NB4 (cell line): ENCODE results near the gene BATF.

Experiments used
- DNase-seq: peaks from one replicate; pipeline ENCODE4 v3.0.0; 2010; ENCODE audit warnings: low read depth
- H3K4me3 ChIP-seq: one replicate; pipeline ENCODE4 v1.5.1; 2011; ENCODE audit warnings: mild to moderate bottlenecking, low read depth, low read length, moderate library complexity
- MYC ChIP-seq: IDR thresholded peaks from 2 replicates; pipeline ENCODE4 v1.6.1; 2011; ENCODE audit warnings: low read depth, low read length
- POLR2A ChIP-seq: IDR thresholded peaks from 2 replicates; pipeline ENCODE4 v1.6.1; 2011; ENCODE audit warnings: mild to moderate bottlenecking; ENCODE audit not compliant: insufficient read length; ENCODE audit errors: extremely low read depth
- TF ChIP-seq, protein P1 (sequence below): IDR thresholded peaks from one replicate; pipeline ENCODE4 v1.5.1; 2012; ENCODE audit warnings: low read depth, low read length
- TF ChIP-seq, protein P2 (sequence below): IDR thresholded peaks from 2 replicates; pipeline ENCODE4 v1.6.1; 2011; ENCODE audit warnings: low read depth, low read length

The BATF gene

DNA sequence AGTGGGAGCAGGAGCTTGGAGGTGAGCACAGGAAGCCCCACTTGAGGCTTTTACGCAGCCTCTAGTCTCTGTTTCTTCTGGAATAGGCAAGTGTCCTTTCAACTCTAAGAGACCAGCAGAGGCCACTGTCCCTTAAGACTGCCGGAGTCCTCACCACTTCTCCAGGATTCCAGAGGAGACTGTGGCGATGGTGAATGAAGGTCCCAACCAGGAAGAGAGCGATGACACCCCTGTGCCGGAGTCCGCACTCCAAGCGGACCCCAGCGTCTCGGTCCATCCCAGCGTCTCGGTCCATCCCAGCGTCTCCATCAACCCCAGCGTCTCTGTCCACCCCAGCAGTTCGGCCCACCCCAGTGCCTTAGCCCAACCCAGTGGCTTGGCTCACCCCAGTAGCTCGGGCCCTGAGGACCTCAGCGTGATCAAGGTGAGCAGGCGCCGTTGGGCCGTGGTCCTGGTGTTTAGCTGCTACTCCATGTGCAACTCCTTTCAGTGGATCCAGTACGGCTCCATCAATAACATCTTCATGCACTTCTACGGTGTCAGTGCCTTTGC is 56.6 kb downstream of the BATF start:
- H3K4me3 ChIP-seq = peak overlapping the region; percentile 64
- TF ChIP-seq POLR2A (no peak), MYC (no peak)
- TF ChIP-seq, protein P1, sequence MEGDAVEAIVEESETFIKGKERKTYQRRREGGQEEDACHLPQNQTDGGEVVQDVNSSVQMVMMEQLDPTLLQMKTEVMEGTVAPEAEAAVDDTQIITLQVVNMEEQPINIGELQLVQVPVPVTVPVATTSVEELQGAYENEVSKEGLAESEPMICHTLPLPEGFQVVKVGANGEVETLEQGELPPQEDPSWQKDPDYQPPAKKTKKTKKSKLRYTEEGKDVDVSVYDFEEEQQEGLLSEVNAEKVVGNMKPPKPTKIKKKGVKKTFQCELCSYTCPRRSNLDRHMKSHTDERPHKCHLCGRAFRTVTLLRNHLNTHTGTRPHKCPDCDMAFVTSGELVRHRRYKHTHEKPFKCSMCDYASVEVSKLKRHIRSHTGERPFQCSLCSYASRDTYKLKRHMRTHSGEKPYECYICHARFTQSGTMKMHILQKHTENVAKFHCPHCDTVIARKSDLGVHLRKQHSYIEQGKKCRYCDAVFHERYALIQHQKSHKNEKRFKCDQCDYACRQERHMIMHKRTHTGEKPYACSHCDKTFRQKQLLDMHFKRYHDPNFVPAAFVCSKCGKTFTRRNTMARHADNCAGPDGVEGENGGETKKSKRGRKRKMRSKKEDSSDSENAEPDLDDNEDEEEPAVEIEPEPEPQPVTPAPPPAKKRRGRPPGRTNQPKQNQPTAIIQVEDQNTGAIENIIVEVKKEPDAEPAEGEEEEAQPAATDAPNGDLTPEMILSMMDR = no peak
- TF ChIP-seq, protein P2, sequence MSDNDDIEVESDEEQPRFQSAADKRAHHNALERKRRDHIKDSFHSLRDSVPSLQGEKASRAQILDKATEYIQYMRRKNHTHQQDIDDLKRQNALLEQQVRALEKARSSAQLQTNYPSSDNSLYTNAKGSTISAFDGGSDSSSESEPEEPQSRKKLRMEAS = no peak
- no peak for DNase-seq

DNA sequence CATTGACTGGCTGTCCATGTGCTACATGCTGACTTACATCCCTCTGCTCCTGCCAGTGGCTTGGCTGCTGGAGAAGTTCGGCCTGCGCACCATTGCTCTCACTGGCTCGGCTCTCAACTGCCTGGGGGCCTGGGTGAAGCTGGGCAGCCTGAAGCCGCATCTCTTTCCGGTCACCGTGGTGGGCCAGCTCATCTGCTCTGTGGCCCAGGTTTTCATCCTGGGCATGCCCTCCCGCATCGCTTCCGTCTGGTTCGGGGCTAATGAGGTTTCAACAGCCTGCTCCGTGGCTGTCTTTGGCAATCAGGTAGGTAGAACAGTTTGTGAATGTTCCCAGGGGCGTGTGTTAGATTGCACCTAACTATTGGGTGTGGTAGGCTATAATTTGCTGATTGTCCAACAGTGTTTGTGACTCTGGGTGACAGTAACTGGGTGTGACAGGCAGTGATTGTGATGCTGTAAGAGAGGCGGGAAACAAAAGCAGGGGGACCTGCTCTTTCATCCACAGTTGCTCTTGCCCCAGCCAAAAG is 57.1 kb downstream of the BATF start:
- DNase-seq = no peak
- TF ChIP-seq, protein P2 = no peak
- TF ChIP-seq MYC (no peak), POLR2A (no peak)
- TF ChIP-seq, protein P1 = no peak
- H3K4me3 ChIP-seq = peak overlapping the region; percentile 64

- no peak for DNase-seq
- TF ChIP-seq, protein P2 = no peak
- TF ChIP-seq POLR2A (no peak), MYC (no peak)
- TF ChIP-seq, protein P1 = no peak
- no peak overlapping the region for H3K4me3 ChIP-seq
These were observed 57.6 kb downstream of the BATF start for GRCh38 chr14:75579882-75580281.

DNA sequence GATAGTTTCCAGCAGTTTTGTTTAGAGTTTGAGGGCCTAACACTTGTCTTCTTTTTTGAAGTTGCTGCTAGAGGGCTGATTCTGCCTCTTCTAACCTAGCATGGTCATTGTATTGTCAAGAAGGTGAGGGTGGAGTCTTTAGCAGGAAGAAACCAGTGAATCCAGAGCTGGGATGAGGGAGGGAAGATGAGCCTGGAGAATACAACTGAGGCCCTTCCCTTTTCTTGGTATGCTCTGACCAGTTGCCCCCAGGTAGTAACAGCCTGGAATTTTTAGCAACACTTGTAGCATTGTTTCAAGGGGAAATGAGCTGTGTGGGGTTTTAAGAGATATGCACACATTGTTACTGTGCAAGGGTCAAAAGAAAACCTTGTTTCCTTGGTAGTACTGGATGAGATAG is 65.1 kb downstream of the BATF start:
- DNase-seq = no peak
- TF ChIP-seq POLR2A = no peak
- TF ChIP-seq, protein P2 = no peak
- no peak for TF ChIP-seq MYC
- no peak overlapping the region for H3K4me3 ChIP-seq

GRCh38 chr14:75589931-75590330 is 67.7 kb downstream of the BATF start:
- DNase-seq = no peak
- TF ChIP-seq POLR2A (no peak), MYC (no peak)
- TF ChIP-seq, protein P2 = no peak
- TF ChIP-seq, protein P1 = no peak
- H3K4me3 ChIP-seq = no peak overlapping the region

DNA sequence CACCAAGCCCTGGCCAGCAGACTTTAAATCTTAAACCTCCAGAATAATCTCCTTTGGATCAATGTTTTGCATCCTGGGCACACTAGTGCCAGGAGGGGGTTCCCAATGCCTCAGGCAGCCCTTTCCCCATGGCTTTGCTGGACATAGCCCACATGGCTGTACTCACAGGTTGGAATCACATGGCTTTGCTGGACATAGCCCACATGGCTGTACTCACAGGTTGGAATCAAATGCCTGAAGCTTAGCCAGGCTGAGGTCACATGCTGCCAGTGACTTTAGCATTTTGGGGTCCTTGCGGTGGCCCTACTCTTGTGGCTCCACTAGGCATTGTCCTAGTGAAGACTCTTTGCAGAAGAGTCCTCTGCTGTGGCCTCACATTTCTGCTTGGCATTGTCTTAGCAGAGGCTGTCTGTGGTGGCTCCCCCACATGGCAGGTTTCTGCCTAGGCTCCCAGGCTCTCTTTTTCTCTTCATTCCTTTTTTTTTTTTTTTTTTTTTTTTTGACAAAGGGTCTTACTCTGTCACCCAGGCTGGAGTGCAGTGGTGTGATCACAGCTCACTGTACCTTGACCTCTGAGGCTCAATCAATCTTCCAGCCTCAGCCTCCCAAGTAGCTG is 69.2 kb downstream of the BATF start:
- no peak for DNase-seq
- TF ChIP-seq MYC = no peak
- TF ChIP-seq, protein P2 = no peak
- no peak overlapping the region for H3K4me3 ChIP-seq
